HG03520 (cell line): ENCODE data around the gene ALPK3.
"Not testable (repeated sequence)": the region's sequence is repeated elsewhere in the genome, so short reads cannot be mapped to it uniquely, and the experiment has no call there.

Experiments used
- ATAC-seq: cut with Tn5 transposase; IDR thresholded peaks from one replicate; pipeline ENCODE4 v1.9.1; 2021; ENCODE audit warnings: mild to moderate bottlenecking, moderate library complexity; ENCODE audit not compliant: unreplicated experiment

Gene ALPK3

DNA sequence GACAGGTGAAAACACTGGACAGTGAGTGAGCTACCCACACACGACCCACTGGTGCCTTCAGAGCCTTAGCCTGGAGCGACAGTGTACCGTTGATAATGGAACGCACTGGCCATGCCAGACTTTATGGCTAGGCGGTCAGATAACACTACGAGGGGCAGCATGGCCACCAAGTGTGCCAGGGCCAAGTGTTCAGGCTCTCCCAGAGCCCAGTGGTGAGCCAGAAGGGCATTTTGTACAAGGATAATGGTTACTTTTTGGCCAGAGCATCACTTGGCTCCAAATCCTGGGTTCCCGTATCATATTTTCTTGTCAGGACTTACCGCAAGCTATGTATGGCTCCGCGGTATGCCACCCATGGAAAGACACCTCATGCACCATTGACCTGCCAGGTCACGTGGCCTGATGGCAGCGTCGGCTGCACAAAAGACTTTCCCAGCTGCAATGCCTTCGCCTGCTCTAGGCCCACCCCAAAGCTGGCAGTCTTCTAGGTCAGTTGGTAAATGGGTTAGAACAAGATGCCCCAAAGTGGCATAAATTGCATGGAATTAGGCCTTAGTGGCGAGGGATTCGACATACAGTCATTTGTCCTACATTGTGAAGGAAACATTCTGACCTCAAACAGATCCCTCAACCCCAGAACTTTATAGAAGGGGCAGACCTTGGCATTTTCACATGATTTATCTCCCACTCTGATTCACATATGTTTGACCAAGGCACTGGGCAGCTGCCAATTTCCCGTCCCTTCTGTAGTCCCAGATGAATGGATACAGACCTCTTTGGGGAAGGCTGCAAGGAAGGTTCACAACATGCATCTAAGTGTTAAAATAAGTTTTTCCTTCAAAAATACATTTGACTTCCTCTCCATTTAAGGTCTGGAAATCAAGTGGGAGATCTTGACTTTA lies 55.1 kb downstream of the ALPK3 start:
- no peak for ATAC-seq

DNA sequence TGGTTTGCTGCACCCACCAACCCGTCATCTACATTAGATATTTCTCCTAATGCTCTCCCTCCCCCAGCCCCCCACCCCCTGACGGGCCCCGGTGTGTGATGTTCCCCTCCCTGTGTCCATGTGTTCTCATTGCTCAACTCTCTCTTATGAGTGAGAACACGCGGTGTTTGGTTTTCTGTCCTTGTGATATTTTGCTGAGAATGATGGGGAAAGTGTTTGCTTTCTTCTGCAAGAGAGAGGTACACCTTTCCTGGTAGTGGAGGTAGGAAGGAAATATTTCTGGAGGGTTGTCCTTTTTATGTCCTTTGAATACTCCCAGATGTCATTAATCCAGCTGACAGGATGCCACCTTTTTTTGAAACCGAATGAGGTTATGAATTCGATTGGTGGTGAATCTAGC lies 56.8 kb downstream of the ALPK3 start:
- no peak for ATAC-seq

DNA sequence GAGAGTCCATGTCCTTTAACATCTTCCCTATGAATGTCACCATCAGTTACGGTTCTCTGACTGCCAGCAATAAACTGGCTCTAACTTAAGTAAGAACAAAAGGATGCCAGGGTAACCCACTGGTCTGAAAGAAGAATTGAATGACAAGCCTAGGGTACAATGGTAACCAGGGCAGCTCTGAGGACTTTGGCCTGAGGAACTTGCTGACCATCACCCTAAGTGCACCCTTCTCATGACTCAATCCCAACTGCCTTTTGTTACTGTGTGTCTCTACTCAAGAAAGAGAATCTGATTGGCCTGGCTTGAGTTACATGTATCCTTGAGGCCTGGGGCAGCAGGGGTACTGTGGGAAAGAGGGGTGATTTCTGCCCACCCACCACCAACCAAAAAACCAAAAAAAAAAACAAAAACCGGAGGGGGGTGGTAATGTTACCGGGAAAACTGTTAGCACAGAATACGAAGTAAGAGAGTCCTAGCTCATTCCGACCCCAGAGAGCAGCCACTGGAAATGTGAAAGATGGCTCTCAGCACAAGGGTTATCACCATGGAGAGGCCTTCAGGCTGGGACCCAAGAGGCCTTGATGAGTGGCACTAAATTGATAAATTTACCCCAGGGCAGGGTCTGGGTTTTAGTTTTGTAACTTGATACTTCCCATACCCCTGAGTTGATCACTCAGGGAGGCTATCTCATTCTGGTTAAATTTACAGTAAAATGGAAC lies 58.0 kb downstream of the ALPK3 start:
- no peak for ATAC-seq

DNA sequence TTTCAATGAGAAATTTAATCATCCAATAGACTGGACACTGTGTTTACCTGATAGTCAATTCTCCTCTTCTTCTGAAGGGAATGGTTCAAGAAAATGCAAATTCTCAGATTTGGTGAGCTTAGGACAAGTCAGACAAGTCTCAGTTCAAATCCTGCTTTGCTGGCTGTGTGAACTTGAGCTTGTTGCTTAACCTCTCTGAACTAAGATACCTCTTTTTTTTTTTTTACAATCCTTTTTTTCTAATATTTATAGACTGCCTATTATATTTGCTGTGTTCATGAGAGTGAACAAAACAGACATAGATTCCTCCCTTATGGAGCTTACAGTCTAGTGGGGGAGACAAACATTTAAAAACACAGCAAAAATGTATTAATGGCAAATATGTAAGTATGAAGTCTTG lies 59.1 kb downstream of the ALPK3 start:
- no peak for ATAC-seq

DNA sequence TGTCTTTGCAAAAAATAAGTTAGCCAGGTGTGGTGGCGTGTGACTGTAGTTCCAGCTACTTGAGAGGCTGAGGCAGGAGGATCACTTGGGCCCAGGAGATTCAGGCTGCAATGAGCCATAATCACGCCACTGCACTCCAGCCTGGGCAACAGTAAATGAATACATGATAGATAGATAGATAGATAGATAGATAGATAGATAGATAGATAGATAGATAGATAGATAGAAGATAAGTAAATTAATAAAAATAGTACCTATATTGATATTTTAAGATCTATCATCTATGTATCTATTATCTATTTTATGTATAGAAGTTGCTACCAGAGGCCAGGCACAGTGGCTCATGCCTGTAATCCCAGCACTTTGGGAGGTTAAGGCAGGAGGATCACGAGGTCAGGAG lies 60.5 kb downstream of the ALPK3 start:
- ATAC-seq = not testable (repeated sequence)

DNA sequence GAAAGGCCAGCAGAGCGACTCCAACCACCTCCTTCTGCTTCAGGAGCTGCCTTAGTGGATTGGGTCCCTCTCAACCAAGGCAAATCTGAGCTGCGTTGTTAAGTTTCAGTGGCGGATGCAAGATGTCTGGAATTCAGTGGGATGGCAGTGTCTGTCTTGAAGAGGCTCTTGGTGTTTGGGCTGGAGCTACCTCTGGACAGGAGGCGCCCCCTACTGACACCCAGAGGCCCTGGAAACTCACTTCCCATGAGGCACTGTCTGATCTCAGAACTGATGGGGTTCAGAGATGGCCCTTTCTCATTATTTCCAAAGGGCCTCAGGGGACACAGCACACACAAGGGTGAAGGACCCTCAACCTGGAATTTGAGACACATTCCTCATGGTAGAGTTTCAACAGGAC lies 61.3 kb downstream of the ALPK3 start:
- ATAC-seq = no peak

DNA sequence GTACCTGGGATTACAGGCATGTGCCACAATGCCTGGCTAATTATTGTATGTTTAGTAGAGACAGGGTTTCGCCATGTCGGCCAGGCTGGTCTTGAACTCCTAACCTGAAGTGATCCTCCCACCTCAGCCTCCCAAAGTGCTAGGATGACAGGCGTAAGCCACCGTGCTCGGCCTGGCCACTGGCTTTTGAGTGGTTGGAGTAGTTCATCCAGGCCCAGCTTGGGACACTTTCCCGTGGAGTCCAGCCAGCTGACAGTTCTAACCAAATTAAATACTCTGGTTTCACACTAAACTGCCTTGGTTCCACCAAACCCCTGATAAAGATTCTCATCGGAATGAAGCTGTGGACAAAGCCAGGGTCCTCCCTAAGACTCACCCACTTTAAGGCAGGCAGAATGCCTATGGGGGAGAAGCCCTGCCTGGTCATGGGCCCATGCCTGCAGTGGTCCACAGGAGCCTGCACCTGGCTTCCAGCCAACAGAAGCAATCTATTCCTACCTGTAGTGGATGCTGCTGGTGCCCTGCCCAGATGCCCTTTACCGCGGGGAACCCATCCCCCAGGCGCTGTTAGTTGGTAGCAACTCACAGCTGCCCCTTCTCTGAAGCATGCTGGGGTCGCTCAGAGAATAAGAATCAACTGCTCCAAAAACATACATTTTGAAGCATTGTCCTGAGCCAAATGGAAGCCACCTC lies 62.1 kb downstream of the ALPK3 start:
- no peak for ATAC-seq

DNA sequence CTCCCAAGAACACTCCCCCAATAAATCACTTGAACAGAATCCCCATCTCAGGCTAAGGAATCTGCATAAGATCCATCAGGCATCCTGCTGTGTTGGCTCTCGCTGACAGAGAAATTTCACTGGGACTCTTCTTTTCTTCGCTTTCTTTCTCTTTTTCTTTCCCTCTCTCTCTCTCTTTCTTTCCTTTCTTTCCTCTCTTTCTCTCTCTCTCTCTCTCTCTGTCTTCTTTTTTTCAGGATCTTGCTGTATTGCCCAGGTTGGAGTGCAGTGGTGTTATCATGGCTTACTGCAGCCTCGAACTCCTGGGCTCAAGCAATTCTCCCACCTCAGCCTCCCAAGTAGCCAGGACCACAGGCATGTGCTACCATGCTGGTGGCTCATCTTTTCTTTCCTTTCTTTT lies 62.9 kb downstream of the ALPK3 start:
- no peak for ATAC-seq

DNA sequence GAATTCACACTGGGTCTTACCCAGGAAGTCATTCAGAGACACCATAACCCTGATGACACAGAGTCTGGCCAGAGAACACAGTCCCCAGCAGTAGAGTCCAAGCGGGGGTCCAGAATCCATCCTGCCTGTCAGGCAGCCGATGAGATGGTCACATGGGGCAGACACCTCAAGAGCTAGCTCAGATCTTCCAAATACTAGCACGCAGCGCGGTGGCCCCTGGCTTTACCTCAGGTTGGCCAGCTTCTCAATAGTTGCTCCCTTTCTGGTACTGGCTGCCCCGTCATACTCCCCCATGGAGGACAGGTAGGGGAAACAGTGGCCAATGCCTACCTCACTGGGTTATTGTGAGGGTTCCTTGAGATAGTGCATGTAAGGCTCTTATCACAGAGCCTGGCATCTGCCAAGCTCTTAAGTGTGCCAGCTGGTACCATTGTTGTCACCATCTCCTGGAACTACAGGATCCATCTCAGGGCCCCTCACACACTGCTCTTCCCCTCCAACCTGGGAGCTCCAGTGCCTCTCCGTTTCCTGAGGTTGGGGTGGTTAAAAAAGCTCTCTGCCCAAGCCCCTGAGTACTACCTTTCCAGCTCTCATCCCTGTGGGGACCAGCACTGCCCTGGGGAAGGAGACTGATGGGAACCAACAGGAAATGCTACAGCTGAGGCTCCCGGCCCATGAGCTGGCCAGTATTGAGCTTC lies 63.8 kb downstream of the ALPK3 start:
- ATAC-seq = no peak

DNA sequence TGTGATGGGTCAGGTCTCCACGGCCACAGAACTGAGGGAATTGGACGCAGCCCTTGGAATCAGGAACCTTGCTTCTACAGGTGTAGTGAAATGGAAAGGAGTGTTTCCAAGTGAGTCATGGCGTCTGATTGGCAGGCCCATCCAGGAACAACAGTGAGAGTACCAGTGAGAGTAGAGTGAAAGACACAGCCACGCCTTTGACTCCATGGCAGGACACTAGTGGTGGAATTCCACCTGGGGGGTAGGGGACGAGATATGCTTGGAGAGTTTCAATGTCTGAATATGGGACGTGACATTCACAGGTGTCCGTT lies 64.3 kb downstream of the ALPK3 start:
- no peak for ATAC-seq

DNA sequence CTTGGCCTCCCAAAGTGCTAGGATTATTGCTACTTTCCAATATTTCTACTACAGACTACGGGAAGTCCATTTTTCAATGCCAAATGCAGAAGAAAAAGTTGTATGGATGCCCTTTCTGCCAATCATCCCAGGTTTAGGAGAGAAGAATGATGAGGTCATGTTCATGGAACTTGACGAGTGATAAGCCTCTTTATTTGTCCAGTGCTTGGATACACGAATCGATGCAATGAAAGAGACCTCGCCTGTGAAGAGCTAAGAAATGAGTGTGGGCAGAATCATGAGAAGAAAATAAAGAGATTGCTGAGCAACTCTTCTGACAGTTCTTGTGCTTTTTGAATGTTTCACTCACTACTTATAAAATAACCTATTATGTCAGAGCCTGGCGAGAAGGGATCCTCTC lies 66.3 kb downstream of the ALPK3 start:
- ATAC-seq = no peak

DNA sequence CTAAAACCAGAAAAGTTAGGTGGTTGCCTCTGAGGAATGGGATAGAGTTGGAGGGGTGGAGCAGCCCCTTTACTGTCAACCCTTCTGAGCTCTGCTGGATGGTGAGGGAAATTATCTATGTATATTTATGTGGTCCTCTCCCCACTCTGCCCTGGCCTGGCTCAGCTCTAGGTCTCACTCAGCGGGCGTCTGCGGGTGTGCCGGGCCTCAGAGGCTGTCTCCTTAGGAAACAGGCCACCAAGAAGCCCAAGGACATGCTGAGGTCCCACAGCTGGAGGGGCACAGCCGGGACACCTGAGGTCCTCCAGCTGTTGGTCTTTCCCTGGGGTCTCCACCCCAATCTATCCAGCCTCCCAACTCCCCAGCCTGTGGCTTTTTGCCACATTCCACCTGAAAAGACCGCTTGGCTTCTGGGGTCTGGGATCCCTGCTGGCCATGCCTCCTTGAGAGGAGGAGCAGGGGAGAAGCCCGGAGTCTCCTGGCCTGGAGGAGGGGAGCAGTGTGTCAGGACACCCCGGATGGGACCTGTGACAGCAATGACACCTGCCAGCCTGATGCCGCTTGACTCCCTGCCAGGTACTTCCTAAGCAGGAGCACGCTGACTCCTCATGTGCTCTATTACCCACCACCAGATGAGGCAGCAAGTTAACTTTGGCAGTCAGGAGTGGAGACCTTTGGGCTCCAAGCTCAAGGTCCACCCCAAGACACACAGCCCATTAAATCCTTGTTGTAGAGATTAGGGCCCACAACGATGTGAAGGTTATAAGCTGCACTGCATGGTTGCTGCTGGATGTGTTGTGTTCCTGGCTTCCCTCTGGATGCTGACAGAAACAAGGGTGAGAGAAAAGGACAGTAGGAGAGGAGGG lies 67.0 kb downstream of the ALPK3 start, which contains the start of gene SLC28A1:
TSS of gene SLC28A1 (plus strand) at position 747 of the 866 bp plus-strand sequence. CDS start 3,099 bp downstream, outside the sequence.
- ATAC-seq = no peak

DNA sequence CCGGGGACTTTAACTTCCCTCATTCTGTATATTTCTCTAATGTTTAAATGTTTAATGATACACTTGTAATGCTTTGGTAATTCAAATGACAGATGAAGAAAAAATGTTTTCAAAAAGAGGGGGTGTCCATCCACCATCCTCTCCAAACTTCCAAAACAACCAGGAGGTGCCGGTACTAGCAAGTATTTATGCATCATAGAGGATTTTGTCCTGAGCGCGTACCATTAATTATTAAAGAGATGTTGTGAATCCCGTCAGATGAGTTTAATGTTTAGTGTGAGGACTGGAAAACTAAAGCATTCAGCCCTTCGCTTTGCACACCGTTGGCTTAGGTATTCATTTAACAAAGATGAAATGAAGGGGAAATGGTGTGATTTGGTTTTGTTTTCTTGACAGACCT lies 68.6 kb downstream of the ALPK3 start:
- no peak for ATAC-seq

DNA sequence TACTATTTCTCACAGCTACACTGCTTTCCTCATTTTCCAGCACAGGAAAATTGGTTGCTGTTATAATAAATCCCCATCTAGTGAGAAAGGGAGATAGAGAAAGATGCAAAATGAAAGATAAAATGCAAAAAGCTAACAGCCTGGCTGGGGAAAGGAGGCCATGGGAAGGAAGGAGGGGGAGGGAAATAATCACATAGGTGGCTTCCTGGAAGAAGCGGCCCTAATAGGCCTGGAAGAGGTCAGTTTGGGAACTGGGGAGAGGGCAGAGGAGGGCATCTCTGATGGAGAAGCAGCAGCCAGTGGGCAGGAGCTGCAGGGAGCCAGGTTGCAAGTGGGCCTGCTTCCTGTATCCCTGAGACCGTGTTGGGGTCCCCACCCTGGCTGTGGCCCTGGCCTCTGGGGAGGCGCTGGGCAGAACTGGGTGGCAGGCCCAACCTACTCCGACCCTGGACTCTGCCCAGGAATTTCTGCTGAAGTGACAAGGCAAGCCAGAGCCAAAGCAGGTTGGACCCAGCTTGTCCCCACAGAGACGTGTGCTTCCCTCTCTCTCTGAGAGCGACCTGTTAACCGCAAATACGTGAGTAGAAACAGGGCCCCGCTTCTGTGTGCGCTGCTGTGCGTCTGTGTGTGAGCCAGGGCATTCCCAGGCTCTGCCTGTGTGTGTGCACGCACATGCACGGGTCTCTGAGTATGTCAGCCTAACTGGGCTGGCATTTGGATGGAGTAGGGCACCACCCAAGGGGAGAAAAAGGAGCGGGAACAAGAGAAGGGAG lies 69.2 kb downstream of the ALPK3 start:
- no peak for ATAC-seq

DNA sequence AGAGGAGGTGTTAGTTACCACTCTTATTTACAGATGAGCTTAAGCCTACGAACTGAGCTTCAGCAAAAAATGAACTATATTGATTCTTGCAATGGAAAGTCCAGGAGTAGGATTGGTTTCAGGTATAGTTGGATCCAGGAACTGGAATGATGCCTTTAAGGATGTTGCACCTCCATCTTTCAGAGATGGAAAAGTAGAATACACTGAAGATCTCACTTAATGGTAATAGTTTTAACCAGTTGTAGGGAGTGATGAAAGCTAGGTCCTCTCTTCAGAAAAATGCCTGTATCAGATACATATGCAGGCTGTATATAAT lies 69.8 kb downstream of the ALPK3 start:
- no peak for ATAC-seq

DNA sequence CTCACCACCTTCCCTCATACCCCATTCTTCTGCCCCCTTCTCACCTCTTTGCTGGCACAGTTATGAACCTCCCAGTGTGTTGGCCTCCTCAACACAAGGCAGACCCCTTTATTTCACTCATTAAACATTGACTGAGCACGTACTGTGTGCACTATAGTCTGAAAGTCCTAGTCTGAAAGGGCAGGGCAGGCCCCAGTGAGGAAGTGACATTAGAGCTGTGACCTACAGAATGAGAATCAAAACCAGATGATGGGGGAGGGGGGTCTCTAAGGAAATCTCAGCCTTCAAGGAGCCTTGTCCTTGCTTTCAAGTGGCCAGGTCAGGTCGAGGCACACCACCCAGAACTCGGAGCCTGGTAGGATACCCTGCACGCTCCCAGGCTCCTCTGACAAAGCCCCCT lies 70.8 kb downstream of the ALPK3 start:
- no peak for ATAC-seq

DNA sequence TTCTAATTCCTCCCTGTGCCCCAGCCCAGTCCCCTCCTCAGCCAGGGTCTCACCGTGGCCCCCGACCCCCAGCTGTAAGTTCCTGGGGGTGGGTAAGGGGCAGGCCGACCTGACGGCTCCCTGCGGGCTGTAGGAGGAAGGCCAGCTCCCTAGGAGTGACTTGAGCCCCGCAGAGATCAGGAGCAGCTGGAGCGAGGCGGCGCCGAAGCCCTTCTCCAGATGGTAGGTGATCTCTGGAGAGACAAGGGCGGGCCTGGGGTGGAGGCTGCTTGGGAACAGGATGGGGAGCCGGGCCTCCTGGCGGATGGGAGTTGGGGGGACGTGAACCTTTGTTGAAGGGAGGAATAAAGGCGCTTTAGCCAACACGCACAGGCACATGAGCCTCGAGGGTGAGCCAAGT lies 71.5 kb downstream of the ALPK3 start:
- ATAC-seq = no peak

DNA sequence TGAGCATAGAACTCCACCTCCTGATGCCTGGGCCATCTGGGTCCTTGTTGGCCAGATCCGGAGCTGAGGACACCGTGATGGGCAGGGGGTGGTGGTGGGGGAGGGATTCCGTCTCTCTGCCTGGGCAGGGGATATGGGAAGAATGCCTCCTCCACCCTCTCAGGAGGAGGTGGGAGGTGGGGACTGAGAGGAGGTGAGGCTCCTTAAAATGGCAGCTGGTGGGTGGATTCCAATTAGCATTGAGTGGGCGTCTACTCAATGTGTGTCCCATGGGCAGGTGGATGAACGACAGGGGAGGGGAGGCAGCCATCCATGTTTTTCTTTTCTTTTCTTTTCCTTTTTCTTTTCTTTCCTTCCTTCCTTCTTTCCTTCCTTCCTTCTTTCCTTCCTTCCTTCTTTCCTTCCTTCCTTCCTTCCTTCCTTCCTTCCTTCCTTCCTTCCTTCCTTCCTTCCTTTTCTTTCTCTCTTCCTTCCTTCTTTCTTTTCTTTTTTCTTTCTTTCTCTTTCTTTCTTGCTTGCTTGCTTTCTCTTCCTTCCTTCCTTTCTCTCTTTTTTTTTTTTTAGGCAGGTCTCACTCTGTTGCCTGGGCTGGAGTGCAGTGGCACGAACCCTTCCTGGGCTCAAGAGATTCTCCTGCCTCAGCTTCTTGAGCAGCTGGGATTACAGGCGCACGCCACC lies 72.3 kb downstream of the ALPK3 start:
- ATAC-seq = no peak
